Measurements from ENCODE around the gene GLIS1.

Gene GLIS1

DNA sequence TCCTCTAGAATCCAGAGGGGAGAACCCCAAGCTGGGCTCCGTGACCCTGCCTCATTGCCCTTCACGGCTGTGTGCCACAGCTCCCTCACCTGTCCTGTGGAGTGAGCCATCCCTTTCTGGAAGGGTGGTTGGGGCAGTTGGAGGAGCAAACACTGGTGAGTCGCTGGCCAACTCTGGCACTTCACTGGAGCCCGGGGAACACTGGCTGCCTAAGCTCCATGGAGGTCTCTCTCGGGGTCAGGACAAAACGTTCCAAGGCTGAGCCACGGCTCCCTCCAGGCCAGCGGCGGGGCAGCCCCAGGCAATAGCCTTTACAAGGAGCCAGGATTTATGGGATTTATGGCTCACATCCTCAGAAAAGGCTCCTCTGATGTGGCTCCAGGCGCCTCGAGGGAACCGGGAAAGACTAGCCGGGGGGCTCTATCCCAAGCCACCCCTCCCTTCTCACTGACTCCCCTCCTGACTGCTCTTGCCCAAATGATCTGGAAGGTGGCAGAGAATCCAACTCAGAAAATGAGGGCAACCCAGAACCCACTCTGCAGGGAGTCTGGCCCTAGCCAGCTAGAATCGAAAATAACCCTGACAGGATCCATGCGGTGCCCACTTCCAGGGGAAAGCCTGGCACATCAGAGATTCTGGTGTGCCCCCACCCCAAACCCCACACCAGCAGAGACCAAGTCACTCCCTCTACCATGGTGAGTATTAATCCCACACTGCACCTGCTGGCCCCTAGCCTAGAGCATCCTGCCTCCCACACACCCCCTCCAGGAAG is 75.2 kb downstream of the GLIS1 start:
- Histone ChIP-seq H3K4me1 (ENCODE audit: insufficient read depth, poor library complexity, severe bottlenecking) (no peaks in the 10 kb centered on the region), H3K9me3 (ENCODE audit: severe bottlenecking) (no peaks in the 10 kb centered on the region), H3K36me3 (ENCODE audit: low read depth) (no peaks in the 10 kb centered on the region), H3K27me3 (ENCODE audit: insufficient read depth, poor library complexity, severe bottlenecking) (no peaks in the 10 kb centered on the region), H3K27ac (ENCODE audit: poor library complexity, severe bottlenecking) (no peak overlapping the region), H3K4me3 (ENCODE audit: severe bottlenecking) (no peak overlapping the region)
- ATAC-seq (ENCODE audit: low read depth) (no peak), DNase-seq (ENCODE audit: low spot score) (no peak)
- TF ChIP-seq, protein P1, sequence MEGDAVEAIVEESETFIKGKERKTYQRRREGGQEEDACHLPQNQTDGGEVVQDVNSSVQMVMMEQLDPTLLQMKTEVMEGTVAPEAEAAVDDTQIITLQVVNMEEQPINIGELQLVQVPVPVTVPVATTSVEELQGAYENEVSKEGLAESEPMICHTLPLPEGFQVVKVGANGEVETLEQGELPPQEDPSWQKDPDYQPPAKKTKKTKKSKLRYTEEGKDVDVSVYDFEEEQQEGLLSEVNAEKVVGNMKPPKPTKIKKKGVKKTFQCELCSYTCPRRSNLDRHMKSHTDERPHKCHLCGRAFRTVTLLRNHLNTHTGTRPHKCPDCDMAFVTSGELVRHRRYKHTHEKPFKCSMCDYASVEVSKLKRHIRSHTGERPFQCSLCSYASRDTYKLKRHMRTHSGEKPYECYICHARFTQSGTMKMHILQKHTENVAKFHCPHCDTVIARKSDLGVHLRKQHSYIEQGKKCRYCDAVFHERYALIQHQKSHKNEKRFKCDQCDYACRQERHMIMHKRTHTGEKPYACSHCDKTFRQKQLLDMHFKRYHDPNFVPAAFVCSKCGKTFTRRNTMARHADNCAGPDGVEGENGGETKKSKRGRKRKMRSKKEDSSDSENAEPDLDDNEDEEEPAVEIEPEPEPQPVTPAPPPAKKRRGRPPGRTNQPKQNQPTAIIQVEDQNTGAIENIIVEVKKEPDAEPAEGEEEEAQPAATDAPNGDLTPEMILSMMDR (IDR thresholded peaks at IDR 0.05; ENCODE audit: poor library complexity, severe bottlenecking) = no peak

DNA sequence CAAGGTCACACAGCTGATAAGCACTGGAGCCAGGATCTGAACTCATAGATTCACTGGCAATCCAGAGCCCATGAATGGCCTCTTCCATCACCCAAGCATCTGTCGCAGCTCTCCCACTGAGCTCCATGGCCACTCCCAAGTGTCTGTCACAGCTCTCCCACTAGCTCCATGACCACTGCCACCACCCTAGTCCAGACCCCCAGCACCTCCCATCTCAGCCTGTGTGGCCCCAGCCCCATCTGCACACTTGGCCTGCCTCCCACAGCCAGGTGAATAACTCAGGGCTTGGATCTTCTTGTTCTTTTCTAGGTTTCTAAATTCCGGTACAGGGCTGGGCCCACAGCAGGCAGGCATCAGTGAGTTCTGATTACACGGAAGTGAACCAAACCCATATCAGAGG is 76.0 kb downstream of the GLIS1 start:
- Histone ChIP-seq H3K9me3 (ENCODE audit: severe bottlenecking) (no peaks in the 10 kb centered on the region), H3K4me3 (ENCODE audit: severe bottlenecking) (no peak overlapping the region), H3K27ac (ENCODE audit: poor library complexity, severe bottlenecking) (no peak overlapping the region), H3K36me3 (ENCODE audit: low read depth) (no peaks in the 10 kb centered on the region), H3K4me1 (ENCODE audit: insufficient read depth, poor library complexity, severe bottlenecking) (no peaks in the 10 kb centered on the region), H3K27me3 (ENCODE audit: insufficient read depth, poor library complexity, severe bottlenecking) (no peaks in the 10 kb centered on the region)
- ATAC-seq (ENCODE audit: low read depth) = no peak
- TF ChIP-seq, protein P1 (IDR thresholded peaks at IDR 0.05; ENCODE audit: poor library complexity, severe bottlenecking) = no peak
- no peak for DNase-seq (ENCODE audit: low spot score)

DNA sequence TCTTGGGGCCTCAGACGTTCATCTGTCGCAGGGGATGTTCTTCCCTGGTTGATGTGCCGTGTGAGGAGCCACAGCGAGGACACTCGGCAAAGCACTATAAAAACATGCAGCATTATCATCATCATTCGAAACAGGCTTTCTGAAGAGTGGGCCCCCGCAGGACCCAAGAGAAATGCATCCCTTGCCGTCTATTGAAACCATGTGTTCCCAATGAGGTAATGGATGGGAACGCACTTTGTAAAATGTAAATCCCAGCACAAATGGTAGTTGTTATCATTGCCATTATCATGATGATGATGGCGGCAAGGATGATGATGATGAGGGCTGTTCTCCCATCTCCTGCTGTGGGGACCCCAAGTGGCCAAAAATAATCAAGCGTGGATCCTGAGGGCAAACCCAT is 76.8 kb downstream of the GLIS1 start:
- no peak for ATAC-seq (ENCODE audit: low read depth)
- no peak overlapping the region for H3K27ac ChIP-seq (ENCODE audit: poor library complexity, severe bottlenecking)

DNA sequence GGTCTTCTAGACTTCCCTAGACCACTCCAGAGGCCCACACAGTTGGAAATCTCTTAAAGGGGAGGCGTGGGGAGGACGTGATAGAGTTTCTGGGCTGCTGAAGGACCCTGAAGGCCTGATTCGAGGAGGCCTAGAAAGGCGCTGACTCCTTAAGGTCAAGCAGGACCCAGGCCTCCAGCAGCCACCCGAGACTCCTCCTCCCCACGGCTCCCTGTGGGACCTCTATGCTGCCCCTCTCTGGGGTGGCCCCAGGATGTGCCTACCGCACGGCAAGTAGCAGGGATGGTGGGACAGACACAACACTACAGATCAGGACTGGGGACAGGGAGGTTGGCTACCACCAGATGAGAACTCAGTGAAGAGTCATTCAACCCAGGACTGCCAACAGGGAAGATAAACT is 77.5 kb downstream of the GLIS1 start:
- Histone ChIP-seq H3K36me3 (ENCODE audit: low read depth) (no peaks in the 10 kb centered on the region), H3K4me3 (ENCODE audit: severe bottlenecking) (no peak overlapping the region), H3K27me3 (ENCODE audit: insufficient read depth, poor library complexity, severe bottlenecking) (no peaks in the 10 kb centered on the region), H3K4me1 (ENCODE audit: insufficient read depth, poor library complexity, severe bottlenecking) (no peaks in the 10 kb centered on the region), H3K27ac (ENCODE audit: poor library complexity, severe bottlenecking) (no peak overlapping the region), H3K9me3 (ENCODE audit: severe bottlenecking) (no peaks in the 10 kb centered on the region)
- TF ChIP-seq, protein P1 (IDR thresholded peaks at IDR 0.05; ENCODE audit: poor library complexity, severe bottlenecking) = no peak
- DNase-seq (ENCODE audit: low spot score) (no peak), ATAC-seq (ENCODE audit: low read depth) (no peak)

More for the DNA sequence above, 76.8 kb downstream of the GLIS1 start:
- Histone ChIP-seq H3K4me3 (ENCODE audit: severe bottlenecking) (no peak overlapping the region), H3K27me3 (ENCODE audit: insufficient read depth, poor library complexity, severe bottlenecking) (no peaks in the 10 kb centered on the region), H3K9me3 (ENCODE audit: severe bottlenecking) (no peaks in the 10 kb centered on the region), H3K4me1 (ENCODE audit: insufficient read depth, poor library complexity, severe bottlenecking) (no peaks in the 10 kb centered on the region), H3K36me3 (ENCODE audit: low read depth) (no peaks in the 10 kb centered on the region)
- DNase-seq (ENCODE audit: low spot score) = no peak
- TF ChIP-seq, protein P1 (IDR thresholded peaks at IDR 0.05; ENCODE audit: poor library complexity, severe bottlenecking) = no peak

DNA sequence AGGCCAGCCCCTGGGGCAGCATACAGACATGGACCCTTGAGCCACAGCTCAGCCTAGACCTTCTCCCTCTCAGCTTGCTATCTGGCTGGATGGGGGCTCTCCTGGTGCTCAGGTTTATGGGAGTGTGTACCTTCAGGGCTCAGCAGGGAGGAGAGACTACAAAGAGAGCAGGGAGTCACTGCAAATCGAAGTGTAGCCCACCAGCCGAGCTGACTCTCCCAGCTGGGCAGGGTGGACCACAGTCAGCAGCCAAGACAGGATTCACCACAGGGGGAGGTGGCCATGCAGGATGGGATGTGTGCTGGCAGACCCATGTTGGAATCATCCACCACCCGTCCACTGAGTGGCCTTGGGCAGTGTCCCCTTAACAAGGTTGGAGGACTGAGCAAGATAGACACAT is 78.3 kb downstream of the GLIS1 start:
- H3K9me3 ChIP-seq (ENCODE audit: severe bottlenecking) = no peaks in the 10 kb centered on the region
- no peaks in the 10 kb centered on the region for H3K27me3 ChIP-seq (ENCODE audit: insufficient read depth, poor library complexity, severe bottlenecking)
- no peak overlapping the region for H3K27ac ChIP-seq (ENCODE audit: poor library complexity, severe bottlenecking)
- TF ChIP-seq, protein P1 (IDR thresholded peaks at IDR 0.05; ENCODE audit: poor library complexity, severe bottlenecking) = no peak
- no peak overlapping the region for H3K4me3 ChIP-seq (ENCODE audit: severe bottlenecking)
- ATAC-seq (ENCODE audit: low read depth) (no peak), DNase-seq (ENCODE audit: low spot score) (no peak)
- no peaks in the 10 kb centered on the region for H3K4me1 ChIP-seq (ENCODE audit: insufficient read depth, poor library complexity, severe bottlenecking)
- no peaks in the 10 kb centered on the region for H3K36me3 ChIP-seq (ENCODE audit: low read depth)

Data from RWPE2 (cell line).